GM19438 (cell line): ENCODE measurements around the gene PASK.

Experiments
- ATAC-seq: cut with Tn5 transposase; IDR thresholded peaks from one replicate; pipeline ENCODE4 v1.9.1; 2021; ENCODE audit warnings: low read depth; ENCODE audit not compliant: unreplicated experiment

Gene PASK

GRCh38 chr2:241182126-241182525 is 32.9 kb upstream of the PASK start:
- no peak for ATAC-seq

GRCh38 chr2:241180495-241180894 is 31.2 kb upstream of the PASK start:
- no peak for ATAC-seq

GRCh38 chr2:241179899-241180298 is 30.6 kb upstream of the PASK start:
- ATAC-seq = no peak

GRCh38 chr2:241178961-241179360 is 29.7 kb upstream of the PASK start:
- no peak for ATAC-seq

GRCh38 chr2:241177526-241178334 is 28.5 kb upstream of the PASK start:
- no peak for ATAC-seq

- ATAC-seq = no peak
Measured at GRCh38 chr2:241173557-241173956, 24.3 kb upstream of the PASK start.

- no peak for ATAC-seq
Measured at GRCh38 chr2:241168366-241168765, 19.1 kb upstream of the PASK start.

GRCh38 chr2:241163601-241164118 is 14.4 kb upstream of the PASK start:
- no peak for ATAC-seq

GRCh38 chr2:241161646-241162281 is 12.5 kb upstream of the PASK start:
- ATAC-seq = no peak

GRCh38 chr2:241160318-241160717 is 11.0 kb upstream of the PASK start:
- ATAC-seq = no peak

GRCh38 chr2:241159116-241159515 is 9.8 kb upstream of the PASK start:
- no peak for ATAC-seq

GRCh38 chr2:241158546-241158900 is 9.3 kb upstream of the PASK start:
- no peak for ATAC-seq

- ATAC-seq = no peak
Measured at GRCh38 chr2:241157841-241158545, 8.7 kb upstream of the PASK start.

- ATAC-seq = no peak
Measured at GRCh38 chr2:241156971-241157441, 7.7 kb upstream of the PASK start.

- no peak for ATAC-seq
Measured at GRCh38 chr2:241155936-241156335, 6.7 kb upstream of the PASK start.

GRCh38 chr2:241154915-241155314 is 5.6 kb upstream of the PASK start:
- ATAC-seq = no peak

GRCh38 chr2:241153616-241154015 is 4.3 kb upstream of the PASK start:
- no peak for ATAC-seq

GRCh38 chr2:241151934-241152660 is 2.8 kb upstream of the PASK start:
- no peak for ATAC-seq

- no peak for ATAC-seq
Measured at GRCh38 chr2:241150660-241151530, 1.6 kb upstream of the PASK start.
